ENCODE results near the gene PDE4D. TPM values are rescaled to one million over a fixed set of nuclear protein-coding genes. Genes with fewer than 3 reads are reported as not detected.

Gene PDE4D
- total RNA-seq, 1 donor from 2014 or later, result 14.2 TPM

DNA sequence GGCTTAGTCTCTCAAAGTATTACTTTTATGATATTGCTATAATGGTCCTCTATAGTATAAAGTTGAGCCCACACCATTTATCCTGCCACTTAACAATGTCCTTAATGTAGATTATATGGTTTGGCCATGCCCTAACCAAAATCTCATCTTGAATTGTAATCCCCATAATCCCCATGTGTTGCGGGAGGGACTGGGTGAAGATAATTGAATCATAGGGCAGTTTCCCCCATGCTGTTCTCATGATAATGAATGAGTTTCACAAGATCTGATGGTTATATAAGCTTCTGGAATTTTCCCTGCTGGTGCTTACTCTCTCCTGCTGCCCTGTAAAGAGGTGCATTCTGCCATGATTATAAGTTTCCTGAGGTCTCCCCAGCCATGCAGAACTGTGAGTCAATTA, 811.8 kb downstream of the PDE4D start:
- DNase-seq (ENCODE audit: low read depth) (no peak), FAIRE-seq (no peak)
- H2AFZ ChIP-seq (ENCODE audit: low read depth, low read length), result no peak overlapping the region
- Mint-ChIP-seq H3K4me3 (ENCODE audit: unreplicated experiment) (no peak overlapping the region), H3K27me3 (ENCODE audit: low read depth, unreplicated experiment) (no peaks in the 10 kb centered on the region), H3K4me1 (ENCODE audit: low read depth, unreplicated experiment) (peaks cover 9% of the 10 kb centered on the region), H3K9me3 (ENCODE audit: unreplicated experiment) (no peaks in the 10 kb centered on the region), H3K27ac (ENCODE audit: unreplicated experiment) (no peak overlapping the region), H3K36me3 (ENCODE audit: low read depth, unreplicated experiment) (no peaks in the 10 kb centered on the region)
- H4K20me1 ChIP-seq (ENCODE audit: insufficient read depth, low read length), result no peaks in the 10 kb centered on the region
- no peaks in the 10 kb centered on the region for H3K79me2 ChIP-seq (ENCODE audit: insufficient read depth, low read length)
- no peaks in the 10 kb centered on the region for H3K36me3 ChIP-seq (ENCODE audit: insufficient read depth, low read length)
- no peak for TF ChIP-seq EZH2 (IDR thresholded peaks at IDR 0.05; ENCODE audit: insufficient read depth, low read length)
- TF ChIP-seq, protein P1, sequence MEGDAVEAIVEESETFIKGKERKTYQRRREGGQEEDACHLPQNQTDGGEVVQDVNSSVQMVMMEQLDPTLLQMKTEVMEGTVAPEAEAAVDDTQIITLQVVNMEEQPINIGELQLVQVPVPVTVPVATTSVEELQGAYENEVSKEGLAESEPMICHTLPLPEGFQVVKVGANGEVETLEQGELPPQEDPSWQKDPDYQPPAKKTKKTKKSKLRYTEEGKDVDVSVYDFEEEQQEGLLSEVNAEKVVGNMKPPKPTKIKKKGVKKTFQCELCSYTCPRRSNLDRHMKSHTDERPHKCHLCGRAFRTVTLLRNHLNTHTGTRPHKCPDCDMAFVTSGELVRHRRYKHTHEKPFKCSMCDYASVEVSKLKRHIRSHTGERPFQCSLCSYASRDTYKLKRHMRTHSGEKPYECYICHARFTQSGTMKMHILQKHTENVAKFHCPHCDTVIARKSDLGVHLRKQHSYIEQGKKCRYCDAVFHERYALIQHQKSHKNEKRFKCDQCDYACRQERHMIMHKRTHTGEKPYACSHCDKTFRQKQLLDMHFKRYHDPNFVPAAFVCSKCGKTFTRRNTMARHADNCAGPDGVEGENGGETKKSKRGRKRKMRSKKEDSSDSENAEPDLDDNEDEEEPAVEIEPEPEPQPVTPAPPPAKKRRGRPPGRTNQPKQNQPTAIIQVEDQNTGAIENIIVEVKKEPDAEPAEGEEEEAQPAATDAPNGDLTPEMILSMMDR (IDR thresholded peaks at IDR 0.05; ENCODE audit: insufficient read depth, low read depth, low read length), result no peak
- no peaks in the 10 kb centered on the region for H3K9me3 ChIP-seq (ENCODE audit: insufficient read depth, low read depth, low read length)
- H3K27me3 ChIP-seq (ENCODE audit: insufficient read depth, low read length), result no peaks in the 10 kb centered on the region
- H3K27ac ChIP-seq (ENCODE audit: low read depth, low read length), result no peak overlapping the region
- H3K9ac ChIP-seq (ENCODE audit: low read length), result no peak overlapping the region
- no peak overlapping the region for H3K4me3 ChIP-seq (ENCODE audit: insufficient read depth, low read depth, low read length)
- peaks cover 8% of the 10 kb centered on the region for H3K4me1 ChIP-seq (ENCODE audit: insufficient read depth, low read length)
- no peak overlapping the region for H3K4me2 ChIP-seq (ENCODE audit: low read length)

DNA sequence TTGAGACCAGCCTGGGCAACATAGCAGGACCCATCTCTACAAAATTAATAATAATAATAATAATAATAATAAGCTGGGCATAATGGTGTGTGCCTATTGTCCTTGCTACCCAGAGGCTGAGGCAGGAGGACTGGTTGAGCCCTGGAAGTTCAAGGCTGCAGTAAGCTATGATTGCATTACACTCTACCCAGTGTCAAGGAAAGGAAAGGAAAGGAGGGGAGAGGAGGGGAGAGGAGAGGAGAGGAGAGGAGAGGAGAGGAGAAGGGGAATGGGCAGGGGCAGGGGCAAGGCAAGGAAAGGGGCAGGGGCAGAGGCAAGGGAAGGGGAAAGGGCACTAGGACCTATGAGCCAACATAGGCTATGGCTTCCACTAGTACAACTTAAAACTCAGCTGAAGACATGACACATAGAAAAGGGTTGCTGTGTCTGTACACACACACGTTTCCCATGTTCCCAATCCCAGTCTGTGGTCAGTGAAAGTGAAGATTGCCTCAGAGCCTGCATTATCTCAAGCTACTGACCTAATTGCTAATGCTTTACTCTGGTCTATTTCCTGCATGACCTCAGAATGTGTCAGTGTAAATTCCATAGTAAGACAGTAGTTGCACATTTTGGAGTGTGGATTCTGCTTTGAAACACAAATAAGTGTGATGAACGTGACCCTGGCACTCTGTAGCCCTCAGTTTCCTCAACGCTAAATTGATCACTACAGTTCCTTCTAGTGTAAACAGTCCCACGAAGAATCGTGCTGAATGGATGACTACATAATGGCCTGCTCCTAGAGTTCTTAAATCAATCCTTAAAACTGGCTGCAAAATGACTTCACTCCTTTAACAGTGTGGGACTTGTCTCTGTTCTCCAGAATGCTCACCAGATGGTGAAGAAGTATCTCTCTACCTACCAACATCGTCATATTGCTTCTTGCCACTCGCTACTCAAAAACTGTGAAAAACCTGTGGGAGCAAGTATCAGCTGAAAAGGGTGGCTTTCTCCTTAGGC, 813.6 kb downstream of the PDE4D start:
- Histone ChIP-seq H3K9ac (ENCODE audit: low read length) (no peak overlapping the region), H2AFZ (ENCODE audit: low read depth, low read length) (no peak overlapping the region), H4K20me1 (ENCODE audit: insufficient read depth, low read length) (no peaks in the 10 kb centered on the region), H3K4me3 (ENCODE audit: insufficient read depth, low read depth, low read length) (no peak overlapping the region), H3K4me1 (ENCODE audit: insufficient read depth, low read length) (peaks cover 8% of the 10 kb centered on the region), H3K79me2 (ENCODE audit: insufficient read depth, low read length) (no peaks in the 10 kb centered on the region), H3K4me2 (ENCODE audit: low read length) (peak overlapping the region; percentile 43), H3K36me3 (ENCODE audit: insufficient read depth, low read length) (no peaks in the 10 kb centered on the region), H3K27me3 (ENCODE audit: insufficient read depth, low read length) (no peaks in the 10 kb centered on the region), H3K9me3 (ENCODE audit: insufficient read depth, low read depth, low read length) (no peaks in the 10 kb centered on the region), H3K27ac (ENCODE audit: low read depth, low read length) (peak overlapping the region; percentile 35)
- DNase-seq (ENCODE audit: low read depth), result peak; percentile 93
- no peaks in the 10 kb centered on the region for H3K36me3 Mint-ChIP-seq (ENCODE audit: low read depth, unreplicated experiment)
- no peaks in the 10 kb centered on the region for H3K27me3 Mint-ChIP-seq (ENCODE audit: low read depth, unreplicated experiment)
- H3K4me3 Mint-ChIP-seq (ENCODE audit: unreplicated experiment), result no peak overlapping the region
- H3K27ac Mint-ChIP-seq (ENCODE audit: unreplicated experiment), result peak overlapping the region; percentile 95
- TF ChIP-seq EZH2 (IDR thresholded peaks at IDR 0.05; ENCODE audit: insufficient read depth, low read length), result no peak
- TF ChIP-seq, protein P1 (IDR thresholded peaks at IDR 0.05; ENCODE audit: insufficient read depth, low read depth, low read length), result no peak
- FAIRE-seq, result peak; percentile 89
- peaks cover 9% of the 10 kb centered on the region for H3K4me1 Mint-ChIP-seq (ENCODE audit: low read depth, unreplicated experiment)
- no peaks in the 10 kb centered on the region for H3K9me3 Mint-ChIP-seq (ENCODE audit: unreplicated experiment)

Data from astrocyte (in vitro differentiated cells and primary cell).